ENCODE measurements around the gene ATP11A.
A peak's percentile ranks its signal among the peaks of the same experiment; 100 is the strongest.

Gene ATP11A

GRCh38 chr13:112756967-112757758 lies 67.3 kb downstream of the ATP11A start:
- no peak for DNase-seq (ENCODE audit: low read depth in 2 of 3, low spot score in 2 of 3)

GRCh38 chr13:112757759-112758086 lies 67.9 kb downstream of the ATP11A start:
- no peak for DNase-seq (ENCODE audit: low read depth in 2 of 3, low spot score in 2 of 3)

GRCh38 chr13:112759053-112759452 lies 69.2 kb downstream of the ATP11A start:
- DNase-seq (ENCODE audit: low read depth in 2 of 3, low spot score in 2 of 3): no peak

DNA sequence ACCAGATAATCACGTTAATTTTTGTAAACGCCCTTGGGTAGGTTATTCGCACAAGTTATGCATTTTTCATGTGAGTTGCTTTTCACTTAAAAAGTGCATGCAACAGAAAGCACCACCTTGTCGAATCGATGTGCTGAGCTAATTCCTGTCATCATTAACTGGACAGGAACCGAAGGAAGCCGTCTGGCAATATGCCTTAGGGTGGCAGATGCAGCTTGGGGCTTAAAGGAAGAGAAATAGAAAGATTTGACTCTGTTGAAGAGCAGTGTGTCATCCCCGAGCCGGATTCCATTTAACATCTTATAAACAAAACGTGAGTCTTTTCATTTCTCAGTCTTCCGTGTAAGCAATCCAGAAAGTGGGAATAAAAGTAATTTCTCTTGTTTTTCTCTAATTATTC lies 70.0 kb downstream of the ATP11A start:
- no peak for DNase-seq (ENCODE audit: low read depth in 2 of 3, low spot score in 2 of 3)

GRCh38 chr13:112760435-112760834 lies 70.6 kb downstream of the ATP11A start:
- no peak for DNase-seq (ENCODE audit: low read depth in 2 of 3, low spot score in 2 of 3)

GRCh38 chr13:112760931-112761330 lies 71.1 kb downstream of the ATP11A start:
- DNase-seq (ENCODE audit: low read depth in 2 of 3, low spot score in 2 of 3): no peak

DNA sequence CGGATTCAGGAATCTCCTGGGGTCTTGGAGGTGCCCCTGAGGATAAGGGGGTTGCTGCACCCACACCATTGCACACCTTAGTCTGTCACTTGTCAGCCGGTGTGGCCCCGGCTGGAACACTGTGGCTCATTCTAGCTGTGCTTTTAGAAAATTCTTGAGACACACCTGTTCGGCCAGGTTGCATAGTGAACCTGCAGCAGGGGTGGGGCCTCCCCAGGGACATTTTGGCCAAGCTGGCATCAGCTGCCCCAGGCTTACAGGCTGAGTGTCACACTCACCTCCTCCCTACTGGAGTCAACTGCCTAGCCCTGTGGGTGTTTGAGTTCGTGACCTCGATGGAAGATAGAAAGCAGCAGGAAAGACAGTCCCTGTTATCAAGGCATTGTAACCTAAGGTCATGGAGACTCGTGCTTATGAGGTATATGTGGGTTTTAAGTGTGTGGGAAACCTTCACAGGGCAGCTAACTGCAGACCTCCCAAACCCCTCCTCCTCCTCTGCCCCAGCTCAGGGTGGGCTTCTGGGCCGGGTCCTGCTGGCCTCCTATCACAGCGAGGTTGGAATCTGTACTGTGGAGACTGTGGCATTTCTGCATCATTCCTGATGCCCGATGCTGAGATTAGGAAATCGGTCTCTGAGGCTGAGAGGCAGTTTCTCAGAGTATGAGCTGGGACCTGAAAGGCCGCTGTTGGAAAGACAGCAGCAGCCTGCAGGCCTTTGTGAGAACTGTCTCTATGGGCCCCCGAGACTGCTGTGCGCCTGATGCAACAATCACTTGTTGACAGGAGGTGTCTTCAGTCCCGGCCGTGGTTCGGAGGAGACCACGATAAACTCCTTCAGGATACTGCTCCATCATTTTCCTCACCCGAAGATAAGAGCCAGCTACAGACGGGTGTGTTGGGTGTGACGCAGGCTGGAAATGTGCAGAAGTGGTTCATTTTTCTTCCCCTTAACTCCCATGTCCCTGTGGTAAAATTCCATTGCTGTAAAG lies 72.2 kb downstream of the ATP11A start:
- DNase-seq (ENCODE audit: low read depth in 2 of 3, low spot score in 2 of 3): no peak

DNA sequence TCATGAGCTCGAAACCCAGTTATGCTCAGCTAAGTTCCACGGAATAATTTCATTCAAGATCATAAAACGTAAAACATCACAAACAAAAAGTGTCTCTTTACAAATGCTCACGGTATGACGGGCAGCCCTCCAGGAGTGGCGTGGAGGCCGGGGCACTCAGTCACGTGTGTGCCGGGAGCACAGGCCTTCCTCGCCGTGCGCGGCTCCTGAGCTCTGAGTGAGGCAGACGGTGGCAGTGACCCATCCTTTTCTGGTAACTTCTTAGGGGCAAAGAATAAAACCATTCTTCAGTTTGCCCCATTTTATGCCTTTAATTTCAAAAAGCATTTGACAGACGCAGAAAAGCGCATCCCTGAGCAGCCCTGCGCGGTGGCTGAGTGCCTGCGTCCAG lies 72.8 kb downstream of the ATP11A start:
- DNase-seq (ENCODE audit: low read depth in 2 of 3, low spot score in 2 of 3): no peak

DNA sequence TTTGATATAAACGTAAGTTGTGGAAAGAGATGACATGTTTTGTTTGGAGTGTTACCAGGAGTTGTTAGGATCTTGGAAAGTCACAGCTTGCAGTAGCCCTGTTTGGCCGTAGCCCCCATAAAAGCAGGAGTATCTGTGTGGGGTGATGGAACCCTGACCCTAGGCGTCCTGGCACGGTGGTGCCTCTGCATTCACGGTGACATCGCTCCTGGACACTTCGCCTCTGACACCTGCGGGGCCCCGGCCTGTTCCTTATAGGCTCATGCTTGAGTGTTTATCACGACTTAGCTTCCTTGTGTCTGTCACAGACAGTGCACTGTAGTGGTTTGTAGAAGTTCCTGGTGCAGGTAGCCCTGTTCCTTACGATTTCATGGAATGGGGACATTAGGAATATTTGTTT lies 74.2 kb downstream of the ATP11A start:
- no peak for DNase-seq (ENCODE audit: low read depth in 2 of 3, low spot score in 2 of 3)

DNA sequence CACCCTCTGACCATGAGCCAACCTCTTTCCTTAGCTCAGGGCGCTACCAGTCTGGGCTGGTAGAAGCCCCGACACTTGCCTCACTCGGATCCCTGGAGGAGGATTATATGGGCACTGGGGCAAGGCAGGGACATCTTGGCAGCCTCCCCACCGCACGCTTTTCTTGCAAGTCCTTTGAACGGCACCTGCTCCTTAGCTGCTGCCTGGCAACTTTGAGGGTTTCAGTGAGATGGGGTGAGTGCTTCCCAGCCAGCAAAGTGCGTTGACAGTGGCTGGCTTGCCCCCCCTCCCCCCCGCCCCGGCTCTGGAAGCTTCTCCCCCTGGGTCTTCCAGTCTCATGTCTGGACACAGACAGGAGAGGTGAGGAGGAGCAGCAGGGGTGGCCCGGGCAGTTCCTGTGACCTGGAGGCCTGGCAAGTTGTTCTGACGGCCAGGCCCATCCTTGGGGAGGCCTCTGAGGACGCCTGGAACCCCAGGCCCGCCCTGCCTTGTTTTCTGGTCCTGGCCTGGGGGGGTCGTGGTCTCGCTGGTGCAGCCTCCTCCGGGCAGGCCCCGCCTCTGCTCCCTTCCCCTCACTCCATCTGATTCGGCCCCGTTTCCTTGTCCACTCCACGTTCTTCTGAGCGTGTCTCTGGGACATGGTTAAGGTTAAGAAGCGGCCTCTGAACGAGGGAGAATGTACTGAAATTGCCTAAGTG lies 75.2 kb downstream of the ATP11A start:
- DNase-seq (ENCODE audit: low read depth in 2 of 3, low spot score in 2 of 3): no peak

DNA sequence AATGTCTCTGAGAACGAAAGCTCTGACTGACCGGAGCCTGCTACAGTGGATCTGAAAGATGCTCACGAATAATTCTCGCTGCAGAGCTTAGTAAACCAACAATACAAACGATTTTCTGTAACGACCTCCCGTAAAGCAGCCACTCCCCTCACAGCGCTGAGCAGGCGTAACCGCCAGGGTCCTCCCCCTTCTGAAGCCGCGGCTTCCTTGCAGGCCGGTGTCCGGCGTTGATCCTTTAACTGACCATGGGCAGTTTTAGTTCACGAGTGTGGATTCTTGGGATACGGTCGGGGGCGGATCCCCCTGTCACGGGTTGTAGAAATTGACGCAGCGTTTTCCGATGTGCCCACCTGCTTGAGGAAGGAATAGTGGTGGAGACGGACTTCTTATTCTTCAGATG lies 75.9 kb downstream of the ATP11A start:
- DNase-seq (ENCODE audit: low read depth in 2 of 3, low spot score in 2 of 3): no peak

DNA sequence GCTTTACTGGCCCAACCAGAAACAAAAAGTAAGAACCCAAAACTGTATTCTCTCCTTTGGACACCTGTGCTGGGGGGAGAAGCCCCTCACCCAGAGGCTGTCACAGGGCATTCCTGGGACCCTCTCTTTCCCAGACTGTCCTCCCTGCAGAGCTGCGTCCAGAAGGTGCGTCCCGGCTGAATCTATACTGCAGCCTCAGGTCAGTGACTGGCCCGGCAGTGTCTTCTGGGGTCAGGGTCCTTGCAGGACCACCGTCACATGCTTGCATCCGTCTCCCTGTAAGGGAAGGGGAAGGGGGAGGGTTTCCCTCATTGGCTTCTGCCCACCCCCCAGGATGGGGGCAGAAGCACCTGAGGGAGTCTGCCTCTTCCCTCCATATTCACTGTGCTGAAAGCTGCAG lies 76.5 kb downstream of the ATP11A start:
- no peak for DNase-seq (ENCODE audit: low read depth in 2 of 3, low spot score in 2 of 3)

GRCh38 chr13:112767506-112768471 lies 78.0 kb downstream of the ATP11A start:
- no peak for DNase-seq (ENCODE audit: low read depth in 2 of 3, low spot score in 2 of 3)

DNA sequence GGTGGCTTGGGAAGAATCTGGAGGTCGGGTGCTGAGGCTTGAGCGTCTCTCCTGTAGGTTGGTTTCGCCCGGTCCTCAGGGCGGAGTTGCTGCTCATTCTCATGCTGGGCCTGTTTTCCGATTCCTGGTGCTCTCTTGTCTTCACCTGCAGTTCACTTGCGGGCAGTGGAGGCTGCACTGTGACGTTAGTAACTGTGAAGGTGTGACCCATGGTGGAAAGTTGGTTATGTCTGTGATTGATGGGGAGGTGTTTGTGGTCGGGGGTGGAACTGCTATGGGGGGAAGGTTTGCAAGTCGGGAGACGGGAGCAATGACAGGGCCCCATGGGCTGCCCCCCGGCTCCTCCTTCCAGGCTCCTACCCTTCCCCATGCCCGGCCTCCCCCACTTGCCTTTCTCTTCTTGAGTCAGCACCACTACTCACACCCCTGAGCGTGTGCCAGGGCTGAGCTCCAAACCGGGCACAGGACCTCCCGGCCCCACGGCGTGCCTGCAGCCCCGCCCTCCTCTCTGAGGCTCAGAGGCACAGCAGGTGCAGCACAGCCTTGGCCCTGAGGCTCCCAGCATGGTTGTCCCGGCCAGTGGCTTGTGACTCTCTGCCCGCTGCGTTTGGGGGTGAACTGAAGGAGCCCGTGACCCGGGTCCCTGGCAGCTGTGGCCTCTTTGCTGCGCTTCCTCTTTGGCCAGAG lies 79.1 kb downstream of the ATP11A start:
- DNase-seq (ENCODE audit: low read depth in 2 of 3, low spot score in 2 of 3): peak in 1 of 3 experiments; percentile 9

DNA sequence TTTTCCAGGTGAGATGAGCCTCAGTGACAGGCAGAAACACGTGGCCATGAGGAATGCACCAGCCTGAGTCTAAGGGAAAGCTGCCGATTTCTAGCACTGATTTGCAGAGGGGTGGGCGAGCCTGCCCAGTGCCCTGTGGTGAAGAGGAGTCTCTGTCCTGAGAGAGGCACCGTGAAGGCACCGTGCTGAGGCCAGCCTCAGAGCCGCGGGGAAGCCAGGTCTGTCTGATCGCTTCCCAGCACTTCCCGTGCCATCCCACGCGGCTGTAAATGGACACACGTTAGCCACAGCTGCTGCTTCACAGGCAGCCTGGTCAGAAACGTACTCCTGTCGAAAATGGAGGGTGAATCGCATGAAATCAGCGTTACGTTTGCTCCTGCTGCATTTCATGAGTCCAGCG lies 79.8 kb downstream of the ATP11A start:
- no peak for DNase-seq (ENCODE audit: low read depth in 2 of 3, low spot score in 2 of 3)

DNA sequence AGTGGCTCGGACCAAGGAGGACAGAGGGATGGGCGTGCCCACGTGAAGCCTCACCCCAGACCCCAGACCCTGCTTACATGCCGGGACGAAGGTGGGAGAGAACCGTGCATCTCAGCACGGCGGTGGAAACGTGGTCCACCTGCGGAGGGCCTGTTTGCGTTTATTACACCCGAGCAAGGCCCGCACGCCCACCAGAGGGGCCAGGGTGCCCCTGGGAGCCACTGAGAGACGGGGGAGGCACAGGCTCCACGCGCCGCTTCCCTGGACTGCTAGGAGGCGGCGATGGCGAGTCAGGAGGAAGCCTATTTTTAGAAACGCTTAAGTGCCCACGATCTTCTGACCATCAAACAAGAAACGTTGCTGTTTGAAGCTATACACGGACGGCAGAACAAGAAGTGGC lies 80.7 kb downstream of the ATP11A start:
- no peak for DNase-seq (ENCODE audit: low read depth in 2 of 3, low spot score in 2 of 3)

- DNase-seq (ENCODE audit: low read depth in 2 of 3, low spot score in 2 of 3): no peak
These were observed 81.5 kb downstream of the ATP11A start for GRCh38 chr13:112771139-112771876.

DNA sequence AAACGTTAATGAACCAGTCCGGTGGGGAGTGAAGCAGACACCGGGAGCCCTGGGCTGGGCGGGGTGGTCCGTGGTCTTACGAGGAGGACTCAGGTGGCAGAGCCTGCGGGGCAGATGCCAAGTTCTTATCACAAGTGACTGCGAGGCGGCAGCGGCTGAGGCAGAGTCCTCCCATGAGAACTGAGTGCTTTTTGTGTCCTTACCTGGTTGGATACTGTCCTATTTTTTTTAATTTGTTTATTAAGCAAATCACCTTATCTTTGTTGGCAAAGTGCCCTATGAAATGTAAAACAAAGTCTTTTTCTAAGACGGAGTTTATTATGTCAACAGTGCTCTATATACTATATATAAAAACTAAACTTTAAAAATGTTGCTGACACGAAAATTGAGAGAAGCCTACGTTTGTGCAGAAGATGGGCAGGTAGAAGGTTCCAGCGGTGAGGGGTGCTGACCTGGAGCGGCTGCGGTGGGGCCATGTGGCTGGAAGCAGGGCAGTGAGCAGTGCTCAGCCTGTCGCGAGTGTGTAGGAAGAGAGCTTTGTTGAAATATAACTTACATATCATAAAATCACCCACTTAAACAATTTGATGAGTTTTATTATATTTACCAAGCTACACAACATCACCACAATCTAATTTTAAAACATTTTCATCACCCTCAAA lies 82.2 kb downstream of the ATP11A start:
- DNase-seq (ENCODE audit: low read depth in 2 of 3, low spot score in 2 of 3): no peak

GRCh38 chr13:112772539-112772909 lies 82.7 kb downstream of the ATP11A start:
- no peak for DNase-seq (ENCODE audit: low read depth in 2 of 3, low spot score in 2 of 3)

Data from activated CD8-positive, alpha-beta memory T cell treated with anti-CD3 and anti-CD28 coated beads for 48 hours (primary cell).